H7 (cell line): ENCODE results near the gene LENEP. TPM values are rescaled to one million over a fixed set of nuclear protein-coding genes. Genes with fewer than 3 reads are reported as not detected.
A peak's percentile ranks its signal among the peaks of the same experiment; 100 is the strongest.

ENCODE experiments used
- DNase-seq: peaks from one replicate; pipeline ENCODE4 v3.0.0; 2012
- H3K27me3 ChIP-seq: 2 replicates; pipeline ENCODE4 v1.6.0; 2011; ENCODE audit warnings: mild to moderate bottlenecking, low read length; ENCODE audit not compliant: control insufficient read depth, insufficient read depth
- H3K36me3 ChIP-seq: replicated peaks from 2 replicates; pipeline ENCODE4 v1.5.1; 2011; ENCODE audit warnings: low read length; ENCODE audit not compliant: control insufficient read depth, insufficient read depth
- H3K4me3 ChIP-seq: 2 replicates; pipeline ENCODE4 v1.5.1; 2011; ENCODE audit warnings: low read depth, mild to moderate bottlenecking, control low read depth, low read length, moderate library complexity; ENCODE audit not compliant: insufficient read depth
- total RNA-seq: library from RNA; depleted of rRNA; stranded (reverse); fragments of >200 nt; shearing (Covaris generic); gene quantifications from 2 replicates; pipeline ENCODE4 v1.2.3, GENCODE V29; 2014

The LENEP gene
- total RNA-seq, 1 experiment from 2014 or later = 0.21 TPM

DNA sequence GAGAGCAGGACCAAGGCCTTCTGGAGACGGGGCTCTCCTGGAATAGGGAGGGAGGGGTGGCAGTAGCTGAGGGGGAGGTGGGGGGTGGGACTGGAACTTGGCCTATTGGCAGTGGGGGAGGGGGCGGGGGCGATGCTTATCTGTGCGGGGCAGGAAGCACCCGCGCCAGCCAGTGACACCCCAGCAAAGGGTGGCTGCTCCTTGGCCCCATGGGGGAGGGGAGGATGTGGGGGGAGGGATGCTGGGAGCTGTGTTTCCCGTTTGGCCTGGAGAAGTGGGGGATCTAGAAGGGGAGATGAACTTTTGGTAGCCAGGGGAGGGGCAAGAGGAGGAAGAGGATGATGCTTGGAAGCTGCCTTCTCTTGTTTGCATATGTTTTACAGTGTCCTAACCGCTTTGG, 20.2 kb downstream of the LENEP start:
- Histone ChIP-seq H3K36me3 (peaks cover 7% of the 10 kb centered on the region), H3K4me3 (no peak overlapping the region), H3K27me3 (no peaks in the 10 kb centered on the region)
- DNase-seq = no peak

DNA sequence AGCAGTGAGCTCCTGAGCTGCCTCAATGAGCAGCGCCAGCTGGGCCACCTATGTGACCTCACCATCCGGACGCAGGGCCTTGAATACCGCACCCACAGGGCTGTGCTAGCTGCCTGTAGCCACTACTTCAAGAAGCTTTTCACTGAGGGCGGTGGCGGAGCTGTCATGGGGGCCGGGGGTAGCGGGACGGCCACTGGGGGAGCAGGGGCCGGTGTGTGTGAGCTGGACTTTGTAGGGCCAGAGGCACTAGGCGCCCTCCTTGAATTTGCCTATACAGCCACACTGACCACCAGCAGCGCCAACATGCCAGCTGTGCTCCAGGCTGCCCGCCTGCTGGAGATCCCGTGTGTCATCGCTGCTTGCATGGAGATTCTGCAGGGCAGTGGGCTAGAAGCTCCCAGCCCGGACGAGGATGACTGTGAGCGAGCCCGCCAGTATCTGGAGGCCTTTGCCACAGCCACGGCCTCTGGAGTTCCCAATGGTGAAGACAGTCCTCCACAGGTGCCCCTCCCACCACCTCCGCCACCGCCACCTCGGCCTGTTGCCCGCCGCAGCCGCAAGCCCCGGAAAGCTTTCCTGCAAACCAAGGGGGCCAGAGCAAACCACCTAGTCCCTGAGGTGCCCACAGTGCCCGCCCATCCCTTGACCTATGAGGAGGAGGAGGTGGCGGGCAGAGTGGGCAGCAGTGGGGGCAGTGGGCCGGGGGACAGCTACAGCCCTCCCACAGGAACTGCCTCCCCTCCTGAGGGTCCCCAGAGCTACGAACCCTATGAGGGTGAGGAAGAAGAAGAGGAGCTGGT, 21.5 kb downstream of the LENEP start:
- no peak for DNase-seq
- H3K36me3 ChIP-seq = peaks cover 7% of the 10 kb centered on the region
- no peak overlapping the region for H3K4me3 ChIP-seq
- no peaks in the 10 kb centered on the region for H3K27me3 ChIP-seq

DNA sequence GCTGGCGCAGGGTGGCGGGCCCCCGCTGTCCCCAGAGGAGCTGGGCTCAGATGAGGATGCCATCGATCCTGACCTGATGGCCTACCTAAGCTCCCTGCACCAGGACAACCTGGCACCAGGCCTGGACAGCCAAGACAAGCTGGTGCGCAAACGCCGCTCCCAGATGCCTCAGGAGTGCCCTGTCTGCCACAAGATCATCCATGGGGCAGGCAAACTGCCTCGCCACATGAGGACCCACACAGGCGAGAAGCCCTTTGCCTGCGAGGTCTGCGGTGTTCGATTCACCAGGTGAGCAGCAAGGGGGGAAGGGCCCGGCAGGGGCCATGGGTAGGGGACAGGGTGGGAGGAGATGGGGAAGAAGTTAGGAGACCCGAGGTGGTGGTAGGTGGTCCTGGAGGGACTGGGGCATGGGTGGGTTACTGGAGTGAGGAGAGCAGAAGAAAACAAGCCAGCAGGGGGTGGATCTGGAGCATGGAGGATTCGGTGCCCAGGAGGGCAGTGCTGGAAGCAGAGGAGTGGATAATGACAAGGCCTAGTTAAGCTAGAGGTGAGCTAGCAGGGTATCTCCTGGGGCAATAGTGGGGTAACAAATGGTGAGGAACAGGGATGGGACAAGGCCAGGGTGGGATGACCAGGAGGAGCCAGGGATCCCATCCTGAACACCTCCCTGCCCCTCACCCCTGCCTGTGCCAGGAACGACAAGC, 22.3 kb downstream of the LENEP start:
- peaks cover 7% of the 10 kb centered on the region for H3K36me3 ChIP-seq
- no peak overlapping the region for H3K4me3 ChIP-seq

DNA sequence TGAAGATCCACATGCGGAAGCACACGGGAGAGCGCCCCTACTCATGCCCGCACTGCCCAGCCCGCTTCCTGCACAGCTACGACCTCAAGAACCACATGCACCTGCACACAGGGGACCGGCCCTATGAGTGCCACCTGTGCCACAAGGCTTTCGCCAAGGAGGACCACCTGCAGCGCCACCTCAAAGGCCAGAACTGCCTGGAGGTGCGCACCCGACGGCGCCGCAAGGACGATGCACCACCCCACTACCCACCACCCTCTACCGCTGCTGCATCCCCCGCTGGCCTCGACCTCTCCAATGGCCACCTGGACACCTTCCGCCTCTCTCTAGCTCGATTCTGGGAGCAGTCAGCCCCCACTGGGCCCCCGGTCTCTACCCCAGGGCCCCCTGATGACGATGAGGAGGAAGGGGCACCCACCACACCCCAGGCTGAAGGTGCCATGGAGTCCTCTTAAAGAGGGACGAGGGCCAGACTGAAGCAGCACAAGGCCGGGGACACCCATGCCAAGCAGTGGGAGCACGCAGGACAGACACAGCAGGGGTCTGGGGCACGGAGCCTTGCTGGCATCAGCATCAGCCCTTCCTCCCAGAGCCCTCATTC, 22.9 kb downstream of the LENEP start:
- peaks cover 7% of the 10 kb centered on the region for H3K36me3 ChIP-seq
- DNase-seq = no peak
- H3K4me3 ChIP-seq = no peak overlapping the region
- H3K27me3 ChIP-seq = no peaks in the 10 kb centered on the region

More for the DNA sequence above, 22.3 kb downstream of the LENEP start:
- no peaks in the 10 kb centered on the region for H3K27me3 ChIP-seq
- DNase-seq = no peak

DNA sequence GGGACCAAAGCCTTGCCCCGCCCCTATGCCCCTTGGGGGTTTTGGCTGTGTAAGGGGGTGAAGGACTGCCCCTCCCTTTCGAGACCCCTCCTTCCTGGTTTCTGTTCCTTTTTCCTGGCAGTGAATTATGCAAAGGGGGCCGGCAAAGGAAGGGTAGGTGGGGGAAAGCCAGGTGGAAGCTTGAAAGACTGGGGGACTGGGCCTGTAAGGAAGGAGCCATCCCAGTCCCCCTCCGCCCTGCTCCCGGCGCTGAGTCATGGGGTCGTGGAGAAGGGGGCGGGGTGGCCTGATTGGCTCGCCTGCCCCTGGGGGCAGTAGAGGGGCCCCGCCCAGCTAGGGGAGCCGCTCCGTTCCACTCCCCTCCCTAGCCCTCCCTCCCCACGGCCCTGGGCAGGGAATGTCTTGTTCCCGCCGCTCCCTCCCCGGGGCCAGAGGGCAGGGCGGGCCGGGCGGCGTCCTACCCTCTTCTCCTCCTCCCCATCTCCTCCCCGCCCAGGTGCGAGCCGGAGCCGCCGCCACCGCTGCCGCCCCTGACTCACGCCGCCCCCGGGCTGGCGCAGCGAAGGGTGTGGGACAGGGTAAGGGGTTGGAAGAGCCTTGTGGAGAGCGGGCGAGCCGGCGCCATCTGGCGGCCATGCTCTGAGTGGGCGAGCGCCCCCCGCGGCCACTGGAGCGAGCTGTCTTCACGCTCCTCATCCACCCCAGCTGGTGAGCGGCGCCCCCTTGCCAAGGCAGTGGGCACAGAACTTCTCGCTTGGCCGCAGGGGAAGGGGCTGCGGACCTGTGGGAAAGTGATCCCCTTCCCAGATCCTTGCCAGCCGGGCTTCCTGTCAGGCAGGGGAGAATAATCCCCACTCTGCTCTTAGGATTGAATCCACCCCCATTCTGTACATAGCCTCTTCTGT, 23.9 kb downstream of the LENEP start:
- H3K4me3 ChIP-seq = peak overlapping the region; percentile 49
- H3K27me3 ChIP-seq = no peaks in the 10 kb centered on the region
- peaks cover 7% of the 10 kb centered on the region for H3K36me3 ChIP-seq
- DNase-seq = peak; percentile 98

DNA sequence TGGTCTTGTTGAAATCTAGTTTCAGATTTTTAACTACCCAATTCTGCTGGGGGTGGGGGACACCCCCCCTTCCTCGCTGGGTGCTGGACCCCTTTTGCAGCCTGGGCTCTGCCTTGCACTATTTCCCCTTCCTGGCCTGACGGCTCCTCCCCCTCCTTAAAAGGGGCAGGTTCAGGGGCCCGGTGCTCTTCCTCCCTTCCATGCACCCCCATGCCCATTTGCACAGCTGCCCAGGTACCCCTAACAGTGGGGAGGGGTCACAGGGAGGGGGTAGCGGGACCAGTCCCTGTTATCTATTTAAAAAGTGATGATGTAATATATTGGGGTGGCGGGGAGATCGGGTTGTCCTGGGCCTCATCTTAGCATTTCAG, 24.5 kb downstream of the LENEP start:
- DNase-seq = peak; percentile 62
- Histone ChIP-seq H3K27me3 (no peaks in the 10 kb centered on the region), H3K4me3 (peak overlapping the region; percentile 49), H3K36me3 (peaks cover 7% of the 10 kb centered on the region)

DNA sequence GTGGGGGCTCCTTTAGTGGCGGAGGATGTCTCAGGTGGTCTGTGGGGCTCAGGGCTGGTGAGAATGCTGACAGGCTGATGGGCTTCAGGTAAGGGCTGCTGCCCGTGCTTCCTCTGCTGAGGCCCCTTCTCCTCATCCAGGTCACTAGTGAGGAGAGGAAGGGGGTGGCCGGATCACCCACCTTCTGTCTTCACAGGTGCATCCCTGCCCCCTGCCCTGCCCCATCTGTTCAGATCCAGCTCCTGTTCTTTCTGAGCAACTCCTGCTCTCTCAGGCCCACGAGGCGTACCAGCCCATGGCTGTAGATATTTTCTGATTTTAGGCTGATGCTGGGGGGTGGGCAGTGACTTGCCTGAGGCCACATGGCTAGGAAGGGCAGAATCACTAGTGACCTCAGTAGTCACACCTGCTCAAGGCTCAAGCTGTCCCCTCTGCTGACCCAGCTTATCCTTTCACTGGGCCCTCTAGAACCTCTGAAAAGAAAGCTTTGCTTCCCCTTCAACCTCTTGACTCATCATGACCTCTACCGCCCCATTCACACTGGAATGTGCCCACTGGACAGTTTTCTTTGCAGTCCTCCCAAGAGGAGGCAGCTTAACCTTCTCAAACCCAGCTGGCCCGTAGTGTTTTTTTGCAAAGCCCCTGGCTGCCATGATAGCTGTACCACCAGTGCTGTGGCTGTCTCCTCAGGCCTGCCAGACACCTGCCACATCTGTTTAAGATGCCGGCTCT, 25.4 kb downstream of the LENEP start:
- H3K36me3 ChIP-seq = peaks cover 7% of the 10 kb centered on the region
- DNase-seq = no peak
- no peaks in the 10 kb centered on the region; the same call in 1 of the 2 replicates for H3K27me3 ChIP-seq
- H3K4me3 ChIP-seq = no peak overlapping the region

DNA sequence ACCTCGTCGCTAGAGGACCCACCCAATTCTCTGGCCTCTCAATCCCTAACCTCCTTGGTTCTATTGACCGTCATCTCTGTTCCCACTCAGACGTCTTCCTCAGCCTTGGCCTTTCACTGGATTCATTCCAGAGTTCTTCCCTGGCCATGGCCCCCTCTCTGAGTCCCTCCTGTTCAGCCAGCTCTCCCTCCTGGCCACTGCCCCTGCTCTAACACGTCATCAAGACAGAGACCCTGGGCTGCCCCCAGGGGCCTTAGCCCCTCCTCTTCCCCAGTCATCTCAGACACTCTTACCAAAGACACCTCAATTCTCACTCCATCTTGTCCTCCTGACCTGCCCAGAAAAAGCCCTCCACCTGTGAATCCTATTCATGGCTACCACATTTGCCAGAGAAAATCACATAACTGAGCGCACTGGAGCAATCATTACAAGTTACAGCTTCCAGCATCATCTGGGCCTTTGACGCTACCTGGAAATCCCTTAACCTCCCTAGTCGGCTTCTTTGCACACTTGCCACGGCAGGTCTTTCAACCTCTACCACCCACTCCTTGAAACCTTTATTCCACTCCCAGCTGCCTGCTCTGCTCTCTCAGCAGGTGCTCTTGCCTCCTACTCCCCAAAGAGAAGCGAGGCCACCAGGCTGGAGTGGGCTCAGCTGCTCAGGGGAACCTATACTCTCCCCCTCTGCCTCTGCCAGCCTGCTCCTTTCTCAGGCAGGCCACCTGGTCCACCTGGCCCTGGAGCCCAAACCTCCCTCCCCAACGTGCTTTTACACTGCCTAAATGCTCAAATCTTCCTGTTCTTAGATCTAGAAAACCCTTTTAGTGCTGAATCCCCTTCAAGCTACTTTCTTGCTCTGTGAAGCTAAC, 26.2 kb downstream of the LENEP start:
- Histone ChIP-seq H3K36me3 (peaks cover 5% of the 10 kb centered on the region), H3K27me3 (no peaks in the 10 kb centered on the region; the same call in 1 of the 2 replicates), H3K4me3 (no peak overlapping the region)
- peak; percentile 41 for DNase-seq

DNA sequence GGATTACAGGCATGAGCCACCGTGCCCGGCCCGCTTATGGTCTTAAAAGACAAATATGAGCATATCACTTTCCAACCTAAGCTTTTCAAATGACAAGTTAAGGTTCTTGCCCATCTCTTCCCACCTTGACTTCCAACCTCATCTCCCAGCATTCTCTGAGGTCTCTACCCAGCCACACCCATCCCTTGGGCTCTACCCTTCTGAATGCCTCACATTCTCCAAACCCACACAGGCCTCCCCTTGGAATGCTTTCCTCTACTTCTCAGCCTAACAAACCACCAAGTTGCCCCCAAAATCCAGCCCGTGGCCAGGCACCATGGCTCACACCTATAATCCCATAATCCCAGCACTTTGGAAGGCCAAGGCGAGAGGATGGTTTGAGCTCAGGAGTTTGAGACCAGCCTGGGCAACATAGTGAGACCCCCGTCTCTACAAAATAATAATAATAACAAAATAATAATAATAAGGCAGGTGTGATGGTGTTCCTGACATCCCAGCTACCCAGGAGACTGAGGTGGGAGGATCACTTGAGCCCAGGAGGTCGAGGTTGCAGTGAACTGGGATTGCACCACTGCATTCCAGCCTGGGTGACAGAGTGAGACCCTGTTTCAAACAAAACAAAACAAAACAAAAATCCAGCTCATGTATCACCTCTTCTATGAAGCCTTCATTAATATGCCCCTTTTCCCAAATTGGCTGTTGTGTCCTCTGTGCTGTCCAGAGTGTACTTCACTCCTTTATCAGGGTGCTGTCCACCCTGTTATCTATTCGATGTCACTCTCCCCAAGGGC, 28.9 kb downstream of the LENEP start:
- Histone ChIP-seq H3K36me3 (no peaks in the 10 kb centered on the region), H3K27me3 (no peaks in the 10 kb centered on the region; the same call in 1 of the 2 replicates), H3K4me3 (no peak overlapping the region)
- no peak for DNase-seq

DNA sequence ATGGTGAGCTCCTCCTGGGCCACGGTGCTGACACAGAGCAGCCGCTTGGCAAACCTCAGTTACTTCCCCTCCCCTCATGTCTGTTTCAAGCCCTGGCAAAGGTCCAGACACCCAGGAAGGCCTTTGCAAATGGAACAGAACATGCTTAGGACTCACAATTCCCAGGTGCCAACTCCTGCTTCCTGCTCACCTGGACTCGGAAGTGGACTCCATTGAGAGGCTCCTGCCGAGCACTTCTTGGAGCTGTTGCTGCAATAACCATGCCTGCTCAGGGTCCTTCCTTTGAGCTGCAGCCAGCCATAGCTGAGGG, 29.5 kb downstream of the LENEP start:
- DNase-seq = no peak
- Histone ChIP-seq H3K27me3 (no peaks in the 10 kb centered on the region; the same call in 1 of the 2 replicates), H3K36me3 (no peaks in the 10 kb centered on the region), H3K4me3 (no peak overlapping the region)

DNA sequence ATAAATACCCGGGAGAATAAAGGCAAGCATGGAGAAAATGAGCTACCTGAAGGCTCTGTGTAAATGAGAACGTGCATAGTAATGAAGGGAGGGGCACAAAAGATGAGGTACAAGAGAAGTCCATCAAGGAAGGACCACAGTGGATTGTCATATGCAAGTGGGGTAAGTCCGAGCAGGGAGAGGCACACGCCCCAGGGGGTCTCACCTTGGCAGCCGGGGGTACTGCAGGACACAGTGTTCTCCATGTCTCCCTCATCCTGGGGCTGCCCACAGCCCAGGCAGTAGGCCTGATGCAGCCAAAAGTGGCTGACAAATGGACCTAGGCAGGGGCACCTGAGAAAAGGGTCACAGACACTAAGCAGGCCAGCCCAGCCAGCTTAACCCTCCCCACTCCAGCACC, 30.2 kb downstream of the LENEP start:
- peak; percentile 51 for DNase-seq
- Histone ChIP-seq H3K27me3 (no peaks in the 10 kb centered on the region; the same call in 1 of the 2 replicates), H3K4me3 (no peak overlapping the region), H3K36me3 (no peaks in the 10 kb centered on the region)

DNA sequence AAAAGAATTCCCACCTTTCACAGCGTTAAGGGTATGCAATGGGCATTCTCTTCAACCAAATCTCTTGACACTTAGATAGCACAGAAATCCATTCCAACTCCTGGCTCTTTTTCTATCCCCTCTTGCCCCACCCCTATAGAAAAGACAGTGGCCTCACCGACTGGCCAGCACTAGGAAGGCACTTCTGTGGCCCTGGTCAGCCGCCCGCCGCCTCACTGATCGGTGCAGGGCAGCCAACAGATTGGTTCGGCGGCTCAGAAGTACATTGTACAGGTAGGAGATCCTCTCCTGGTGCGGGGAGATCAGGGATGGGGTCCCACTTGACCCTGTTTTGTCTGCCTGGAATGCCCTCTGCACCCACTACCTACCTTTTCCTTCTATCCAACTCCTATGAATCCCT, 30.9 kb downstream of the LENEP start:
- no peak overlapping the region for H3K4me3 ChIP-seq
- no peak for DNase-seq
- H3K27me3 ChIP-seq = no peaks in the 10 kb centered on the region; the same call in 1 of the 2 replicates
- no peaks in the 10 kb centered on the region for H3K36me3 ChIP-seq
